HG03565 (cell line): Measurements from ENCODE around the gene MTHFR.
"Not testable (repeated sequence)": the region's sequence is repeated elsewhere in the genome, so short reads cannot be mapped to it uniquely, and the experiment has no call there.

Source experiments
- ATAC-seq: cut with Tn5 transposase; IDR thresholded peaks from one replicate; pipeline ENCODE4 v1.9.1; 2021; ENCODE audit warnings: mild to moderate bottlenecking, moderate library complexity; ENCODE audit not compliant: unreplicated experiment

Gene MTHFR

DNA sequence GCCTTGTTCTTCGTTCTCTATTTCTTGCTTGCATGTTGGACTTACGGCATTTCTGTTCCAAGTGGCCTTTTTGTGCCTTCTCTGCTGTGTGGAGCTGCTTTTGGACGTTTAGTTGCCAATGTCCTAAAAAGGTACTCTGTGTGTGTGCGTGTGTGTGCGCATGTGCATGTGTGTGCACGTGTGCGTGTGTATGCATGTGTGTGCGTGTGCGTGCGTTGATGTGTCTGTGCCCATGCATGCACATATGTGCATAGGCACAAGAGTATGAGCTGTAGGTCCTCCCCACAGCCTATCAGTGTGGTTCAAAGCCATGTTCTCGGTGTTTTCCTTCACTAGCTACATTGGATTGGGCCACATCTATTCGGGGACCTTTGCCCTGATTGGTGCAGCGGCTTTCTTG, 28.1 kb upstream of the MTHFR start:
- no peak for ATAC-seq

DNA sequence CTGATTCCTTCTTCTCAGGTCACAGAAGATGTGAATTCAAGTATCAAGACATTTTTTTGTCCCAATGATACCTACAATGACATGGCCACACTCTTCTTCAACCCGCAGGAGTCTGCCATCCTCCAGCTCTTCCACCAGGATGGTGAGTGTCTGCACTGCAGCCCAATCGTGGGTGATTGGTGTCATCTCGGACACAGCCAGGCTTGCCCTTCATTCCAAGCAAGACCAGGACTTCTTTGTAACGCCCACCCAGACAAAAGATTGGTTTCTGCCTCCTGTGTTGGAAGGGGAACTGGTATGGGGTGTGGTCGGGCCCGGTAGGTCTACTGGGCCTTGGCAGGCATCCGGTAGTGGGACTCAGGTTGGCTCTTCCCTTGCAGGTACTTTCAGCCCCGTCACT, 27.7 kb upstream of the MTHFR start:
- ATAC-seq, result no peak

DNA sequence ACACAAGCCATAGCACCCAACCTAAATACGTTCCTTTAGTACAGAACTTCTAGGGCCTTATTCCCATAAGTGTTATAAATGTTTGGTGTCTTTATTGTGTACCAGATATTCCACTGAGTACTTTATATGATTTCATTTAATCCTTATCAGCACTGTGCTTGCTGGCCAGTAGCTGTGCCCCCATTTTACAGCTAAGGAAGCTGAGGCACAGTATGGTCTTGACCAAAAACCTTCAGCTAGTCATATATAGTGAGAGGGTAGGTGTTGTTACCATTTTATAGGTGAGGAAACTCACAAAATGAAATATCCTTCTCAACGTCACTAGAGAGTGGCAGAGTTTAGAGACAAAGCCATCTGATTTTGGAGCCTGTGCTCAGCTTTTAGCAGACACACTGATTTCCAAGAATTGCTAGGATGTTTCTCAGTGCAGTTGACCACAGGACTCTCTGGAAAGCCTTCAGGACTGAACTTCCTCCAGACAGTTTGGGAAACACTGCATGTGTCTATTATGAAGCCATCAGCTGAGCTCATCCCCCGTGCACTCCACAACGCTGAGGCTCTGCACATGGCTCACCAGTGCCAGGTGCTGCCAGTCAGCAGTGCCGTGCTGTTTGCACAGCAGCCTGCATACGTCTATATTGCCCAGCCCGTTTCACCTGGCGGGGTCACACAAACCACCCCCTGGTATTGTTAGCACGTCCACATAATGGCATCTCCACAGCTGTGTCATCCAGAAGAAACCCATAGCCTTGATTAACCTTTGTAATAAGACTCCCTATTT, 26.4 kb upstream of the MTHFR start:
- no peak for ATAC-seq

DNA sequence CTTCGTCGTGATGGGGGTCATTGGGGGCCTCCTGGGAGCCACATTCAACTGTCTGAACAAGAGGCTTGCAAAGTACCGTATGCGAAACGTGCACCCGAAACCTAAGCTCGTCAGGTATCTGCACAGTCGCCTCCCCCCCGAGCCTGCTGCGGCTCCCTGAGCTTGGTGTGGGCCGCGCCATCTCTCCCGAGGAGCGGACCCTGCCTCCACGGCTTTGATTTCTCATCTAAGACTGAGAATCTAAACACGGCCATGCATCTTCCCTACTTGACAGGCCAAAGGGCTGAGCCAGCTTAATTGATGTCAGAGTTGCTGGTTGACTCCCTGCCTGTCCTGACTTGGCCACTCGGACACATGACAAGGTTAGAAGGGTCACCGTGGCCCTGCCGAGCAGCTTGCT, 22.7 kb upstream of the MTHFR start:
- no peak for ATAC-seq

DNA sequence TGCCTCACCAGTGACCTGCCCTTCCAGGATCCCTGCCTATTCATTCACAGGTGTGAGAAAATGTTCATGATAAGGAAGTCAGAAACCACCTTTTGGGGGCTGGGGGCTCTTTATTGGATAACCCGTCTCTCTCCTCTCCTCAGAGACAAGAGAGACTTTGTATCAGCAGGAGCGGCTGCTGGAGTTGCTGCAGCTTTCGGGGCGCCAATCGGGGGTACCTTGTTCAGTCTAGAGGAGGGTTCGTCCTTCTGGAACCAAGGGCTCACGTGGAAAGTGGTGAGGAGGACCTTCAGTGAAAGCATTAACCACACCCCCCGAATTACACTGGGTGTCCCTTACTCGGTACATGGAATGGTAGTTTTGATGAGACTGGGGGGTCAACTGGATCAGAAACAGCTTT, 21.2 kb upstream of the MTHFR start:
- ATAC-seq, result no peak

DNA sequence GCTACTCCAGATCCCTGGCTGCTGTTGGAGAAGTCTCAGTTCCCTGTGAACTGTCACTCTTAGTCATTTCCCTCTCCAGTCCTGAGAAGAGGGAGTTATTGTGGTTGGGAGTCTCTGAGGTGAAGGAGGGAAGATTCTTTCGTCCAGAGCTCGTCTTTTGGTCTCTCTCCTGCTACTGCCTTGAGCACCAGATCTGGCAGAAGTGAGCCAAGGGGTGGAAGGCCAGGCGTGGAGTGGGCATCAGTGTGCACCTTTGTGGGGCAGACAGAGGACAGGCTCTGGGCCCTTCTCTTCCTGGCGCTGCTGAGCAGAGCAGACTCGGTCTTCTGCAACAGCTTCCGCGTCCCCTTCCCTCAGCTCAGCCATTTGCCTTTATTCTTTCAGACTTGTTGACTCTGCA, 19.4 kb upstream of the MTHFR start:
- ATAC-seq, result no peak

DNA sequence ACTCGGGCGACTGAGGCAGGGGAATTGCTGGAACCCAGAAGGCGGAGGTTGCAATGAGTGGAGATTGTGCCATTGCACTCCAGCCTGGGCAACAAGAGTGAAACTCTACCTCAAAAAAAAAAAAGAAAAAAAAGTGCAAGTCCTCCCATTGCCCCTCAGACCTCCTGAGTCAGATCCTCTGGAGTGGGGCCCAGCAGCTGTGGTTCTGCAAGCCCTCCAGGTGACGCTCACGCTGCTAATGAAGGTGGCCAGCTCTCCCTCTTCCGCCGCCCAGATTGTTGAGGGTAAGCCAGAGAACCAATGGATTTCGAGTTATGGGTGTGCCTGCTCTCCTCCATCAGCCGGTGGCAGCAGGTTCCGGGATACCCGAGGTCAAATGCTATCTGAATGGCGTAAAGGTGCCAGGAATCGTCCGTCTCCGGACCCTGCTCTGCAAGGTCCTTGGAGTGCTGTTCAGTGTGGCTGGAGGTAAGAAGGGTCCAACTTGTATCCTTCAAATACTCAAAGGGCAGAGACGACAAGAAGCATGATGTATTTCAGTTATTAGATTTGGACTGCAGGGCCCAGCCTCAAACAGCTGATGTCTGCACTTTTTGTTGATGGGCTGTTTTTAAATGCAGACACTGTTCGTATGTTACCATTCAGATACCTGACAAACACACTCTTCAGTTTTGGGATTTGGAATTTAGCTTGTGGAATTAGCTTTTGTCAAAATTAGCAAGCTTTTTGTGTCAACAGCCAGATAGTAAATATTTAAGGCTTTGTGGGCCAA, 17.8 kb upstream of the MTHFR start:
- ATAC-seq, result no peak

DNA sequence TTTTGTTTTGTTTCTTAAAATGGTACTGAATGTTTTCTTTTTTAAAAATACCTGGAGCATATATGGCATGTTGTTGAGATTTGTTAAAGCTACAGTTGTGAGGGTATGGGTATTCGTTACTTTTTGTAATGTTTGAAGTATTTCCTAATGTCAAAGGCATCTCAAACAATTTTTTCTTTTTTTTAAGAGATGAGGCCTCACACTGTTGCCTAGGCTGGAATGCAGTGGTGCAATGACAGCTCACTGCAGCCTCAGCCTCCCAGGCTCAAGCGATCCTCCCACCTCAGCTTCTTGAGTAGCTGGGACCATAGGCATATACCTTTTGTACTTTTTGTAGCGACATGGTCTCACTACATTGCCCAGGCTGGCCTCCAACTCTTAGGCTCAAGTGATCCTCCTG, 16.3 kb upstream of the MTHFR start:
- ATAC-seq, result no peak

DNA sequence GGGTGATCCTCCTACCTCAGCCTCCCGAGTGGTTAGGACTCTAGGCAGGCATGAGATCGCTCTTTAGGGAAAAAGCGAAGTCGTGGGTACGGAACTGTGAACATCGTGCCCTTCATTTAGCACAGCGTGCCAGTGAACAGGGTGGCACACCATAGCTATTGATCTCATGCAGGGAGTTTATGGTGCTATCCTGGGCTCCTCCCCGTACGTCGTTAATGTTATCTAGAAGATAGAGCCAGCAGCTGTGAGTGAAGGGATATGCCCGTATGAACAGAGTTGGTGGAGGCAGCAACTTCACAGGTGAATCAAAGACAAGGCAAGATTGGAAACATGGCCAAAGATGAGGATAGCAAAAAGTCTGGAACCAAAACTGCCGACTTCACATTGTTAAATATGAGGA, 11.4 kb upstream of the MTHFR start:
- no peak for ATAC-seq

DNA sequence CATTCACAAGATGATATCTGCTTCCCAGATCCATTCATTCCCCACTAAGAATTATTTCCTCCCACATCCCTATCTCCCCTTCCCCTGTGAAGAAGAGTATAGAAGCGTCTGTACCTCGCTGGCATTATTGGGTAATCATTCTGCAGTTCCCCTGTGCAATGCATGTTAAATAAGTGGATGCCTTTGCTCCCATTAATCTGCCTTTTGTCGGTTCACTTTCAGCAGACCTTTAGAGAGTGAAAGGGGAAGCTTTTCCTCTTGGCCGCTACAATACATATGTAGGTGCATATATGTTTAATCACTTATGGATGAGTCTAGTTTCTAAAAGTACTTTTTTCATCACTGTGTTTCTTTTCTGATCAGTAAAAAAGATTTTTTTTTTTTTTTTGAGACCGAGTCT, 7.3 kb upstream of the MTHFR start:
- no peak for ATAC-seq

DNA sequence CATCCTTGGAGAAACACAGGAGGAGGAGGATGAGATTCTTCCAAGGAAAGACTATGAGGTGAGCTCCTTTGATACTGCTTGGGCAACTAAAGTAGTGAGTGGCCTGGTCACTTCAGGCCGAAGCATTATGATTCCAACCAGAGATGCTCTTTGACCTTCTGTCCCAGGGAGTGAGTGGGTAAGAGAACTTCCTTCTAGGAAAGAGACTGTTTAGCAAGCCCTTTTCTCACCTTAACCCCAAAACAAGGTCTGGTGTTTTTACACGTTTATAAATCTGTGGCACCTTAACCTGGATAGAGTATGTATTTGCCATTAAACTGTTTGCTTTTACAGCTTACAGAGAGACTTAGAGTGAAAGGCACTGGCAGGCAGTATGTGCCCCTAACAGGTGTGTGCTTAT, 1.4 kb upstream of the MTHFR start:
- ATAC-seq, result no peak

DNA sequence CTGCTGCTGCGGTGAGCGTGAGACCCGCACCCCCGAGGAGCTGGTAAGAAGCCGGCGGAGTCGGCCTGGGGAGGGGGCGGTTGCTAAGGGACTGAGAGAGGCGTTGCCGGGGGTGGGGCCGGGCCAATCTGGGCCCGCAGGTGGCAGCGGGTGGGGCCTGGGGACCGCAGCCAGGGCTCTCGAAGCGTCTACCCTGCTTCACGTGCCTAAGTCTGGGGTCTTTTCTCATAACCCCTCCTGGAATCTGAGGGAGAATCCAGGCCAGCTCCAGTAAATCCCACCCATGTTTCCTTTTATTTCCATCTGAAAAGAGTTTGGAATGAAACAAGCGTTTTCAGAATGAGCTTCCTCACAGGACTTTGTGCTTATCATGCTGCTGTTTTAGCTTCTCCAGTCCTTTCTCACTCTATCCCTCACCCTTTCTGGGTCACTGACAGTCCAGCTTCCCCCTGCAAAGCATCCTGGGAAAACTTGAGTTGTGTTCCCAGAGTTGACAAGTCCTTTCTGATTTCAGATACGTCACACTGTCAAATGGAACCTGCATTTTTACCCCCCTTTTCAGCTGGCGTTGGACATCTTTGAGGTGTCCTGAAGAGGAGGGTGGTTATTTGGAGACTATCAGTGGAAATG, 658 bp upstream of the MTHFR start:
- peak; percentile 16 for ATAC-seq

DNA sequence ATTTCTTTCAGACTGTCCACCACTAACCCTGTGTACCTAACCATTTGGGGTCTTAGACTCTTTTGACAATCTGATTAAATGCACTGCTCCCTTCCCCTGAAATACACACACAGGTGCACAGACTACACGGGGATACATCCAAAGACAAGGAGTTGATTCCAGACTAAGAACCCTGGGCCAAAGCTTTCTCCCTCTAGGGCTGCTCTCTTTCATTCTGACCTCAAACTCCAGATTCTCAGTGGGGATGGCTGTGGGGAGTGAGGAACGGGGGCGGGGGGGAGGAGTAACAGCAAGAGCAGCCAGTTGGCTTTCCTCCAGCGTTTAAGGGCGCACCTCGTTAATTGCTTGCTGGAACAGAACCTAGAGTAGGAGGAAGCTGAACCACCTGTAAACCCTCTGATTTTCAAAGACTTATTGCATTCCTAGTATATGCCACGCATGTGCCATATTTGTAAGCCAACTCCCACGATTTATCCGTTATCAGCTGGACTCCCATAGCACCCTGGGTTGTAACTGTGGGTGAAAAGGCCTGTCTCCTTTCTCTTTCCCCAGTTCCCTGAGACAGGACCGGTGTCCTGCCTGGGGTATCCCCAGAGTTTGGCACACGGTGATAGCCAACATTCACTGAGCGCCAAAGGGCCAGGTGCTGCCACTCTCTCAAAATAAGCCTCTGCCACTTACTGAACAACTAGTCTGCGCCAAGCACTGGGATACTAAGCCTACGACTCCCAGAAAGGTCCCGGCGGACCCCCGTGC, 920 bp downstream of the MTHFR start:
- no peak for ATAC-seq

DNA sequence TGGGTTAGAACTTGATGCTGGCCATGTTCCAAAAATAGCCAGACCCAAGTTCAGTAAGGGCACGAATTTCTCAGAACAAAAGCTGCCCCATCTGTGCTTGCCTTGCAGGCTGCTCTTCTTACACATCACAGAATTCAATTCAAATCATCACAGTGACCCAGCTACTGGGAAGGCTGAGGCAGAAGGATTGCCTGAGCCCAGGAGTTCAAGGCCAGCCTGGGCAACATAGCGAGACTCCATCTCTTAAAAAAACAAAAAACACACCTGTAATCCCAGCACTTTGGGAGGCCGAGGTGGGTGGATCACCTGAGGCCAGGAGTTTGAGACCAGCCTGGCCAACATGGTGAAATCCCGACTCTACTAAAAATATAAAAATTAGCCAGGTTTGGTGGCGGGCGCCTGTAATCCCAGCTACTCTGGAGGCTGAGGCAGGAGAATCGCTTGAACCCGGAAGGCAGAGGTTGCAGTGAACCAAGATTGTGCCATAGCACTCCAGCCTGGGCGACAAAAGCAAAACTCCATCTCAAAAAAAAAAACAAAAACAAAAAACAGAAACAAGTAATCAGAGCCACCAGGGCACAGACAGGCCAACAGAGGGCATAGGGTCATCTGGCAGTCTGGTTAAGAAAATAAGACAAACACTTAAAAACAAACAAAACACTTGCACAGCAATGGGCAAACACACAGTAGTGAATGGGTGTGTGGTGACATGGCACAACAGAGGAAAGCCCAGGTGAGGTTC, 1.7 kb downstream of the MTHFR start:
- ATAC-seq, result not testable (repeated sequence)

DNA sequence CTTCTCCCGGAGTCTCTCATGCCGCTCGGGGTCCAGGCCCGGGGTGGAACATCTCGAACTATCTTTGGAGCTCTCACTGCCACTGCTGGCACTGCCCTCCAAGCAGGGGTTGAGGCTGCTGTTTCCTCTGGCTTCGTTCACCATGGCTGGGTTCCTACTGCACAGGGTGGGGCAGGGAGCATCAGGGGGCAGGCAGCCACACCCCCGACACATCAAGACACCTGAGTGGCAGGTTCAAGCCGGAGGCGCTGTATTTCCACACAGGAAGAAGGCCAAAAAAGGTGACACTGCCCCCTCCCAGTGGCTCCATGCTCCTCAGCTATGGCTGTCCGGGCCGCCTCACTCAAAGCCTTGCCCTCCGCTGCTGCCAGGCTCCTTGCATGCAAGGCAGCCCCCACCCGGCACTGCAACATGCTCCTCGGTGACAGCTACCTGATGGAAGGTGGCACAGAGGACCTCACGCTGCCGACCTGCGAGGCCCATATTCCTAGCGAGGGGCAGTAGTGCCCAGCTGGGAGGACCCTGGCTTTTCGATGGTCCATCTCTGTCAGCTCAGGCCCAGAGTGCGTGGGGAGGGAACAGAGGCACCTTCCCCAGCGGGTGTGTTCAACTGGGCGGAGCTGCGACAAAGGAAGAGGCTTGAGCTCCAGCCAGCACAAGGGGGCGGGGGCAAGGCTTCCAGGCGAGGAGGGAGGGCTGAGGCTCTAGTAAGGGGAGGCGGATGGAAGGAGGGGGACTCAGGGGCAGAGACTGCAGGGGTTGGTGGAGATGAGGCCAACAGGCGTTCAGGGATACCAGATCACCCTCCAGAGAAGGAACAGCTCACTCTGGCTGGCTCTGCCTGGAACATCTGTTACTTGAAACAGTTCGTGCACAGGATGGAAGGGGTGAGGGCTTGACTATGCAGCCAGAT, 2.5 kb downstream of the MTHFR start:
- ATAC-seq, result no peak

DNA sequence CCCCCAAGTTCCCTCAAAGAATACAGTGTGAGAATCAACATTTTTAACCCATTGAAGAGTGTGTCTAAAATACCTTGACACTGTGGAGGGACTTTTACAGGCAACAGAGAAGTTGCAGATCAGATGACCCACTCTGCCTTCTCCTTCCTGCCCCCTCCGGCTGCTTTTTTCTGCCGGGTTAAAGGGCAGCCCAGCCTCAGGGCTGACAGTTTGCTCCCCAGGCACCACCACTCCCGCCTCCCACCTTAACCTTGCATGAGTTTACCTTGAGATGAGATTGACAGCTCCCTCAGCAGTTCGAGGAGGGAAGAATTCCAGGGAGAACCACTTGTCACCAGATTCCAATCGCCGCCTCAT, 3.2 kb downstream of the MTHFR start:
- ATAC-seq, result no peak

DNA sequence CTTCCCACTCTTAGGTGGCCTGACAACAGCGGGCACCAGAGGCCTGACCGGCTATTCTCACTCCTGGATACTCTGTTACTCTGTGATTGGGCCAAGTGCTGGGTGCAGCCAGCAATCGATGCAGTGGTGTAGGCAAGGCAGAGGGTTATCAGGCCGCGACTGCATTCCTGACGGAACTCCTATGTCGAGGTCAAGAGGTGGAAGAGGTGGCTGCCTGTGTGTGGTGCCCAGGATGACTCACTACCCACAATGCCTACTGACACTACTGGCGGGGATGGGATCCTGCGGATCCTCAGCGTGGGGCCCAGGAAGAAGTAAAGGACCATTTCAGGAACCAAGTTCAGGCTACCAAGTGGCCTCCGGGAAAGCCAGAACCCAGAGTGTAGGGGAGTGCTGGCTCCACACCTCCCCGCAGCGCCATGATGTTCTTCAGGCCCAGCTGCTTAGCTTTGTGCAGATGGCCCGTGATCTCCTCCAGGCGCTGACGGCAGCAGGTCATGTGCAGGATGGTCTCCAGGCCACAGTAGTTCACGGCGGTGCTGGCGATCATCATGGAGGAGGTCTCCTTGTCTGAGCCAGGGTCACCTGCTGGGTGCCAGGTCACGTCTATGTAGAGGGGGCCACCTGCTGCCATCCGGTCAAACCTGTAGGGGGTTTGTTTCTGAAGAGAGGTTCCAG, 4.9 kb downstream of the MTHFR start:
- no peak for ATAC-seq

DNA sequence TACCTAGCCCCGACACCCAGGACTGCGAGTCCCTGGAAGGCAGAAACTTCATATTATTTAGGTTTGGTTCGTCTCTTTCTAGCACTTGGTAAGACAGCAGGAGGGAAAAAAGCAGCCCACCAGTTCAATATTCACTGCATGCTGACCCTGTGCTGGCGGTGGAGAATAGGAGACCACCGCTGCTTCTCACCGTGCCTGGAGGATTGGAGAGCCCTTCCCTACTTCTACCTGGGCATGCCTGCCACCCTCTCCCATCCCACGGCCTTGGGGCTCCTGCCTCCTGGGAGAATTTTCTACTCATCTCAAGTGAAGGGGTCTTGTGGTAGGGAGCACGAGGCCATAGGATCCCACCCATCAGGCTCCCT, 5.4 kb downstream of the MTHFR start:
- ATAC-seq, result no peak

DNA sequence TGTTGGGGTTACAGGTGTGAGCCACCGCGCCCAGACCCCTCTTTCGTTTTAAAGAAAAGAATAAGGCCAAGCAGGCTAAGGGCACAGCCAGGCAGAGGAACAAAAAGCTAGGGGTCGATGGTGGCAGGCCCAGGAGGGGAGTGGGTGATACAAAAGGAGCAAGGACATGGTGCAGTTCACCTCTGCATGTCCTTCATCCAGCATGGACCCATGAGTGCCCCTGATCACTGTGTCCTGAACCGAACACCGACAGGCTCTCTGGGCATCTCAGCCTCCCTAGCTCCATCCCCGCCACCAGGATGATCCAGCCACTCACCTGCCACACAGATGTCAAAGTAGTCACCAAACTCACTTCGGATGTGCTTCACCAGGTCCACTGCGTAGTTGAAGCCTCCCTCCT, 5.9 kb downstream of the MTHFR start:
- no peak for ATAC-seq
